Activated T-cell treated with anti-CD3 and anti-CD28 coated beads, Interleukin-2, amount 50 U/mL, for 1 hour (primary cell): ENCODE results near the gene CRYBA1.

Experiments
- DNase-seq: peaks from one replicate; pipeline ENCODE4 v3.0.0-alpha.2; 2020

The CRYBA1 gene

GRCh38 chr17:29283961-29284360 lies 37.3 kb downstream of the CRYBA1 start:
- DNase-seq: no peak

GRCh38 chr17:29289852-29290251 lies 43.2 kb downstream of the CRYBA1 start:
- no peak for DNase-seq

GRCh38 chr17:29291163-29291752 lies 44.6 kb downstream of the CRYBA1 start:
- DNase-seq: no peak

DNA sequence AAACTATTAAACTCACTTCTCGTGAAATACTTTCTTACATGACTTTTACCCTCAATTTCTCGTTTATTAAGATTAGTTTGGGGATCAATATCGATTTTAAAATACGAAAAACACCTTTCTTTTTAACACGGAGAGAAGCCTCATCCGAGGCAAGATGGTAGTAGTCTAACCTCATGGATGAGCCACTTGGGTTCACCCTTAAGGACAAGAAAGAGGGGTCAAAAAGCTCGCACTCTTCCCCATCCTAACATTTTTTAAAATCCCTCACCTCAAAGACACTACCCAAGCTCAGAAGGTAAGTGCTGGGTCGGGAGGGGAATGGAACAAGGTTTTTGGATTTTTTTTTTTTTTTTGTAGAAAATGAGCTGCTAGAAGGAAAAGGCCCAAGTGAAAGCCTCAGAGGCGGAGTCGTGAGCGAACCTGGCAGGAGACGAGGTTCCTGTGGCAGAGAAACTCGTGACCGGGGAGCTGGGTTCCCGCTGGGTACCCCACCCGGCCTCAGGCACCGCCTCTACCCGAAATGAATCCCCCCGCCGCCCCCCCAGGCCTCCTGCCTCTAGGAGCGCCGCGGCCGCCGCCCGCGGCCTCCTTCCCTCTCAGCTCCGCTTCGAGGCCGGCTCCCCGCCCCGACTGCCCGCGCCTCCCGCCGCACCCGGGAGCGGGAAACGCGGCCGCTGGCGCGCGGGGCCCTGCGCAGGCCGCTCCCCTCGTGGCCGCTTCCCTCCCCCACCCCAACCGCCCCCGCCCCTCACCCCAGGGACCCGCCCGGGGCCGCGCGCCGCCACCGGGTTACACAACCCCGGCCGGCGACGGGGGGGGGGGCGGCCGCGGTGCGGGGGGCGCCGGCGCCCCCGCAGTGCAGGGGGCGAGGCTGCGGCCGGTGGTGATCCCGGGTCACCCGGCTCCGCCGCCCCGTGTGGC lies 45.7 kb downstream of the CRYBA1 start:
- peak; percentile 63 for DNase-seq

DNA sequence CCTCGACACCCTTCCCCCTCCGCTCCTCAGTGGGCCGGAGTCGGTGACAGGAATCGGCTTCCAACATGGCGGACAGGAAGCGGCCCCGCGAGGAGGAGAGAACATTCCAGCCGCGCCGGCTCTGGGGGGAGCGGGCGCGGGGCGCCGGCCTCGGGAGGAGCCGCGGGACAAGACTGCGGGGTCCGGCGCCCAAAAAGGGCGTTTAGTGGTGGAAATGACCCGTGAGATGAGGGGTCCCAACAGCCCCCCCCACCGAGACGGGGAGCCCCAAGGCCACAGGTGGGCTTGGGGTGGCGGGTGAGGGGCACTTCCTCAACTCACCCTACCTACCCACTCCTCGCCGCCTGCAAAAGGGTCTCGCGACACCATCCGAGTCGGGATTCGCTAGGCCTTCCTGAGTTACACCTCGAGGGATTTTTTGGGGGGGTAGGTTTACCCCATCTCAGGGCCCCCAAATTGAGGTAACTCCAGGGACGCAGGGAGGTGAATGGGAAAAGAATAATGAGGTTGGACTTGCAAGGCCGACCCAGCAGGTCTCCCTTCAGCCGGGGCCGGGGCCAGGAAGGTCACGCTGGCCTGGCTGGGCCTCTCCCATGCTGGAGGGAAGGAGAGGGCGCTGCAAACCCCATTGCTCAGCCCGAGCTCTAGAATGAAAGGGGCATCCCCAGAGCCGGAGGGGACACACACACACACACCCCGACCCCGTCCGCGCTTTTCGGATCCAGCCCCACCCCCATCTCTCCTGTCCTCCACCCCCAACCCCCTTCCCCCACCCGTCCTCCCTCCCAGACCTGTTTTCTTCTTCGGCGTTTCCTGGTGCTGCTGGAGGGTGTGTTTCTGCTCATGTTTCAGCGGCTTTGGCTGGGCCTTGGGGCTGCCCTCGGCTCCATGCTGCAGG lies 46.6 kb downstream of the CRYBA1 start:
- peak; percentile 62 for DNase-seq

- peak; percentile 97 for DNase-seq
Observed at GRCh38 chr17:29293890-29294579, 47.4 kb downstream of the CRYBA1 start, which contains the start of gene NUFIP2. TSS of gene NUFIP2 (minus strand) at chr17:29294148. CDS start at chr17:29294059, 89 bp downstream.

GRCh38 chr17:29294580-29294900 lies 47.9 kb downstream of the CRYBA1 start:
- no peak for DNase-seq

- no peak for DNase-seq
Observed at GRCh38 chr17:29295420-29295819, 48.8 kb downstream of the CRYBA1 start.

DNA sequence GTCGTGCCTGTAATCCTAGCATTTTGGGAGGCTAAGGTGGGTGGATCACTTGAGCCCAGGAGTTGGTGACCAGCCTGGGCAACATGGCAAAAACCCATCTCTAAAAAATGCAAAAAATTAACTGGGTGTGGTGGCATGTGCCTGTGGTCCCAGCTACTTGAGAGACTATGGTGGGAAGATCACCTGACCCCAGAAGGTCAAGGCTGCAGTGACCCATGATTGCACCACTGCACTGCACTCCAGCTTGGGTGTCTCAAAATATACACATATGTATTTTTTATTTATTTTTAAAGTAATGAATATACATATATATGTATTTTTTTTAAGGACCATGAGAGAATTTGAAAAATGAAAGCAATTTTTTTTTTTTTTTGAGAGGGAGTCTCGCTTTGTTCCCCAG lies 52.4 kb downstream of the CRYBA1 start:
- no peak for DNase-seq

DNA sequence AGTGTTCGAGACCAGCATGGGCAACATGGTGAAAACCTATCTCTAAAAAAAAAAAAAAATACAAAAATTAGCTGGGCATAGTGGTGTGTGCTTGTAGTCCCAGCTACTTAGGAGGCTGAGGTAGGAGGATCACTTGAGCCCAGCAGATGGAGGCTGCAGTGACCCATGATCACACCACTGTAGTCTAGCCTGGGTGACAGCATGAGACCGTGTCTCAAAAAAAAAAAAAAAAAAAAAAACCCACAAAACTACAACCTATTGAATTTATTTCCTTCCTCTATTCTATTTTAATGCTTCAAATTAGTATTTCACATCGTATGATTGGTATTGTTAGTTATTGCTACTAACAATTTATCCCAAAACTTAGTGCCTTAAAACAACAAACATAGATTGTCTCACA lies 56.7 kb downstream of the CRYBA1 start:
- DNase-seq: no peak
